Tibial nerve (tissue), 4 donors: Measurements from ENCODE around the gene CA12.

Experiments used
- EP300 ChIP-seq, 2 donors: sonication (generic); formaldehyde crosslinking; IDR thresholded peaks; one replicate each; pipeline ENCODE4 v1.6.1; 2017; ENCODE audit warnings: antibody characterized with exemption in 2 of 2, mild to moderate bottlenecking in 1 of 2
- POLR2A ChIP-seq, 2 donors: fragments of 450-650 bp; IDR thresholded peaks; one replicate each; pipeline ENCODE4 v1.6.1; 2017; ENCODE audit warnings: antibody characterized with exemption in 2 of 2, mild to moderate bottlenecking in 2 of 2, moderate library complexity in 2 of 2
- TF ChIP-seq, protein P1 (sequence below), 5 experiments: fragments of 200-600 bp in 3 of 5; fragments of 450-650 bp in 2 of 5; sonication (generic) in 3 of 5; IDR thresholded peaks; one replicate each; pipeline ENCODE4 v1.5.1; 2016 to 2019; ENCODE audit warnings: antibody characterized with exemption in 5 of 5, mild to moderate bottlenecking in 3 of 5, moderate library complexity in 2 of 5

DNA sequence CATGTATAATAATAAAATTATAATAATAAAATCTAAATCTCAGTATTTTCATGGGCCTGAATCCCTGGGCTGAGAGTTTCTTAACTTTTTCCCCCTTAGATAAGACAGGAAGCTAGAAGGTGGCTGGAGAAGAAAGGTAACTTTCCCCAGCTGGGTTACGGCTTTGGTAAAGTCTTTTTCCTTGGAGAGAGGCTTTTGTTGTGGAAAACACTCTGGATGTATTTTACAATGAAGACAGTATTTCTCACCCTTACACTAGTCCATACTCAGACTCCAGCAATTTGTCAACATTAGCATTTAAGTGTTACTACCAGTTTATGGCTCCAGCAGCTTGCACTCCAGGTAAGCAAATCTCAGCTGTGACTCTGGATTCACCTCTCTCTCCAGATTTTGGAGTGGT, 69.4 kb downstream of the CA12 start:
- TF ChIP-seq POLR2A (IDR thresholded peaks at IDR 0.05) (no peak), EP300 (IDR thresholded peaks at IDR 0.05) (no peak)
- TF ChIP-seq, protein P1, sequence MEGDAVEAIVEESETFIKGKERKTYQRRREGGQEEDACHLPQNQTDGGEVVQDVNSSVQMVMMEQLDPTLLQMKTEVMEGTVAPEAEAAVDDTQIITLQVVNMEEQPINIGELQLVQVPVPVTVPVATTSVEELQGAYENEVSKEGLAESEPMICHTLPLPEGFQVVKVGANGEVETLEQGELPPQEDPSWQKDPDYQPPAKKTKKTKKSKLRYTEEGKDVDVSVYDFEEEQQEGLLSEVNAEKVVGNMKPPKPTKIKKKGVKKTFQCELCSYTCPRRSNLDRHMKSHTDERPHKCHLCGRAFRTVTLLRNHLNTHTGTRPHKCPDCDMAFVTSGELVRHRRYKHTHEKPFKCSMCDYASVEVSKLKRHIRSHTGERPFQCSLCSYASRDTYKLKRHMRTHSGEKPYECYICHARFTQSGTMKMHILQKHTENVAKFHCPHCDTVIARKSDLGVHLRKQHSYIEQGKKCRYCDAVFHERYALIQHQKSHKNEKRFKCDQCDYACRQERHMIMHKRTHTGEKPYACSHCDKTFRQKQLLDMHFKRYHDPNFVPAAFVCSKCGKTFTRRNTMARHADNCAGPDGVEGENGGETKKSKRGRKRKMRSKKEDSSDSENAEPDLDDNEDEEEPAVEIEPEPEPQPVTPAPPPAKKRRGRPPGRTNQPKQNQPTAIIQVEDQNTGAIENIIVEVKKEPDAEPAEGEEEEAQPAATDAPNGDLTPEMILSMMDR (IDR thresholded peaks at IDR 0.05), result no peak
